Kidney (tissue), 14 donors: ENCODE measurements around the gene TRAPPC8. TPM values are rescaled to one million over a fixed set of nuclear protein-coding genes. Genes with fewer than 3 reads are reported as not detected.
"Not testable (repeated sequence)": the region's sequence is repeated elsewhere in the genome, so short reads cannot be mapped to it uniquely, and the experiment has no call there.

Experiments used
- DNase-seq, 5 donors: peaks; one replicate each; pipeline ENCODE4 v3.0.0-alpha.2; 2013 to 2020
- FAIRE-seq: peaks from 2 replicates; lab custom pipeline; 2012; peaks lifted over from hg19 to GRCh38; lab: Jason Lieb, UNC
- H3K27ac ChIP-seq, 2 donors: one replicate each; pipeline ENCODE4 v1.7.0; 2013; ENCODE audit warnings: low read depth in 2 of 2, low read length in 2 of 2, inconsistent platforms in 1 of 2
- H3K27me3 ChIP-seq: one replicate; pipeline ENCODE4 v1.7.1; 2013; ENCODE audit warnings: low read length, inconsistent platforms; ENCODE audit not compliant: control insufficient read depth, insufficient read depth
- H3K36me3 ChIP-seq, 3 donors: one replicate each; pipeline versions ENCODE4 v1.7.0 to v1.7.1; 2013; ENCODE audit warnings: low read length in 3 of 3, control low read depth in 1 of 3, inconsistent platforms in 1 of 3; ENCODE audit not compliant: insufficient read depth in 3 of 3, control insufficient read depth in 2 of 3
- H3K4me1 ChIP-seq, 3 donors: one replicate each; pipeline versions ENCODE4 v1.7.0 to v1.7.1; 2013; ENCODE audit warnings: low read length in 3 of 3, inconsistent platforms in 1 of 3, low read depth in 1 of 3; ENCODE audit not compliant: control insufficient read depth in 2 of 3, insufficient read depth in 2 of 3
- H3K4me3 ChIP-seq, 3 donors: one replicate each; pipeline versions ENCODE4 v1.7.0 to v1.8.1; 2013; ENCODE audit warnings: low read length in 3 of 3, control low read depth in 1 of 3, inconsistent platforms in 1 of 3
- H3K9ac ChIP-seq, 3 donors: one replicate each; pipeline versions ENCODE4 v1.7.0 to v1.7.1; 2013; ENCODE audit warnings: low read length in 3 of 3, control low read depth in 1 of 3, inconsistent platforms in 1 of 3
- H3K9me3 ChIP-seq, 3 donors: one replicate each; pipeline versions ENCODE4 v1.7.0 to v1.7.1; 2013; ENCODE audit warnings: low read length in 3 of 3, control low read depth in 1 of 3, inconsistent platforms in 1 of 3; ENCODE audit not compliant: control insufficient read depth in 2 of 3, insufficient read depth in 1 of 3
- CTCF ChIP-seq: IDR thresholded peaks from 3 replicates; pipeline ENCODE4 v1.5.1; 2012; ENCODE audit warnings: mild to moderate bottlenecking, moderate library complexity, borderline replicate concordance; ENCODE audit not compliant: insufficient read depth; ENCODE audit errors: extremely low read depth
- intact Hi-C: fragments of 100-400 bp; cut with DNase I; formaldehyde crosslinking; loops from one replicate; pipeline ENCODE4 v1.11.1; 2022
- polyA plus RNA-seq: library from polyadenylated mRNA; stranded (reverse); fragments of 350-450 nt; fragmentation: Illumina TruSeq; extraction: RNeasy Lipid Tissue Mini Kit (QIAGEN cat#74804); gene quantifications from one replicate; pipeline ENCODE4 v1.2.3, GENCODE V29; 2014; ENCODE audit warnings: low read depth, low replicate concordance; ENCODE audit not compliant: insufficient read depth
- total RNA-seq: library from RNA; stranded (reverse); fragmentation: NEBNext Ultra II Directional; extraction: Animal tissue kit (Norgen Biotek cat#: 25700); gene quantifications from one replicate; pipeline ENCODE4 v1.2.1, GENCODE V29; 2021
- donor health status: control.
- donor health status: control.
- donor health status: control.
- donor health status: control.
- donor health status: control.
- donor health status: DM: yes; HTN: yes; CAD: no.
- donor health status: Normal renal cell carcinoma (clear cell type).

TRAPPC8 gene
- total and polyA plus RNA-seq, 2 donors from 2014 or later = 28.7 to 44.6 TPM

GRCh38 chr18:31814132-31814531 lies 128.8 kb downstream of the TRAPPC8 start:
- Histone ChIP-seq H3K27me3 (no peaks in the 10 kb centered on the region), H3K4me3 (no peak overlapping the region), H3K4me1 (no peaks in the 10 kb centered on the region), H3K27ac (no peak overlapping the region), H3K9ac (no peak overlapping the region), H3K9me3 (no peaks in the 10 kb centered on the region), H3K36me3 (no peaks in the 10 kb centered on the region)
- DNase-seq = no peak
- intact Hi-C loops = no loop called here
- FAIRE-seq = no peak
- no peak for TF ChIP-seq CTCF

GRCh38 chr18:31810336-31811130 lies 132.4 kb downstream of the TRAPPC8 start:
- H3K4me3 ChIP-seq, H3K27ac ChIP-seq, H3K36me3 ChIP-seq, H3K9ac ChIP-seq, FAIRE-seq, H3K27me3 ChIP-seq, intact Hi-C loops, H3K4me1 ChIP-seq, H3K9me3 ChIP-seq: not testable (repeated sequence)
- peak in 1 of 5 donors; percentile 17 for DNase-seq

- H3K9ac ChIP-seq, H3K4me1 ChIP-seq, H3K27ac ChIP-seq, FAIRE-seq, H3K27me3 ChIP-seq, H3K9me3 ChIP-seq, intact Hi-C loops, H3K4me3 ChIP-seq, H3K36me3 ChIP-seq, DNase-seq: not testable (repeated sequence)
These were observed 133.9 kb downstream of the TRAPPC8 start for GRCh38 chr18:31809049-31809448.

- DNase-seq = no peak
- intact Hi-C loops = no loop called here
- TF ChIP-seq CTCF = no peak
- Histone ChIP-seq H3K9ac (no peak overlapping the region), H3K36me3 (no peaks in the 10 kb centered on the region), H3K27me3 (no peaks in the 10 kb centered on the region), H3K4me1 (no peaks in the 10 kb centered on the region), H3K9me3 (no peaks in the 10 kb centered on the region), H3K4me3 (no peak overlapping the region), H3K27ac (no peak overlapping the region)
- no peak for FAIRE-seq
These were observed 141.8 kb downstream of the TRAPPC8 start for GRCh38 chr18:31801078-31801477.

GRCh38 chr18:31799257-31799656 lies 143.7 kb downstream of the TRAPPC8 start:
- H3K27me3 ChIP-seq, H3K36me3 ChIP-seq, intact Hi-C loops, DNase-seq, H3K4me3 ChIP-seq, FAIRE-seq, H3K9ac ChIP-seq, H3K27ac ChIP-seq, H3K9me3 ChIP-seq, H3K4me1 ChIP-seq: not testable (repeated sequence)
